NCI-H524 (cell line): ENCODE results near the gene ALOX5.

ENCODE experiments used
- DNase-seq, 2 experiments: peaks; one replicate each; lab custom pipeline; 2025; lab: John Stamatoyannopoulos, UW

Gene ALOX5

GRCh38 chr10:45424668-45425404 is 50.8 kb downstream of the ALOX5 start:
- DNase-seq = no peak

GRCh38 chr10:45425621-45426563 is 51.9 kb downstream of the ALOX5 start:
- peak; percentile 56 to 81 for DNase-seq

- peak in 1 of 2 experiments; percentile 20 for DNase-seq
These were observed 53.4 kb downstream of the ALOX5 start for GRCh38 chr10:45427262-45427969.

DNA sequence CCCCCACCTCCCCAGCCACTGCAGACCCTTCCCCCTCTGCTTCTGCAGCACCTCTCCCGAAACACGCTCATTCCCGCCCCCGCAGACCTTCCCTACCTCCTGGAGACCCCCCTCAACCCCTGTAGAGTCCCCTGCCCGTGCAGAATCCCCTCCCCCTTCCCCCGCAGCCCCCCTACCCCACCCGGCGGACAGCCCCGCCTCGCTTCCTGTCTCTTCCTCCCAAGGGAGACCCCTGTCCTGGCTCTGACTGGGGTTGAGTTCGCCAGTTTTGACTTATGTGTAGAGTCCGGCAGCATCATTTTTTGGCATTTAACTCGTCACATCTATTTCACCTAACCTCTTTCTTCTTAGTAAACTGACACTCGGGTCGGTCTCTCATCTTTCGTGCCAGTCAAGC is 54.0 kb downstream of the ALOX5 start:
- DNase-seq = no peak

GRCh38 chr10:45428611-45429510 is 54.8 kb downstream of the ALOX5 start:
- no peak for DNase-seq

DNA sequence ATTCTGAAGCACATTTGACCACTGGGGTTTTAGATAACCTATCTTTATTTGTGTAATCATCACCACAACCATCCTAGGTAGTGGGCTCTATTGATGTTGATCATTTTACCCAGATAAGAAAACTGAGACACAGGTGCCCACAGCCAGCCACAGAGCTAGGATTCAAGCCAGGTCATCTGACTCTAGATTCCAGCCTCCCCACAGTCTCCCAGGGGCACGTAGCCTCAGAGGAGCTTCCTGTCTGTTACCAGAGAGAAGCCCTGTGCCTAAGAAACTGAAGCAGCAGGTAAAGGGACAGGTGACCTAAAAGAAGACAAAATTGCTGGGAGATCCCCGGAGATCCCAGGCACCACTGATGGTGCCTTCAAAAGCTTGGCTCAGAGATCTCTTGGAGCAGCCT is 55.8 kb downstream of the ALOX5 start:
- no peak for DNase-seq

- no peak for DNase-seq
These were observed 58.1 kb downstream of the ALOX5 start for GRCh38 chr10:45432113-45432512.

DNA sequence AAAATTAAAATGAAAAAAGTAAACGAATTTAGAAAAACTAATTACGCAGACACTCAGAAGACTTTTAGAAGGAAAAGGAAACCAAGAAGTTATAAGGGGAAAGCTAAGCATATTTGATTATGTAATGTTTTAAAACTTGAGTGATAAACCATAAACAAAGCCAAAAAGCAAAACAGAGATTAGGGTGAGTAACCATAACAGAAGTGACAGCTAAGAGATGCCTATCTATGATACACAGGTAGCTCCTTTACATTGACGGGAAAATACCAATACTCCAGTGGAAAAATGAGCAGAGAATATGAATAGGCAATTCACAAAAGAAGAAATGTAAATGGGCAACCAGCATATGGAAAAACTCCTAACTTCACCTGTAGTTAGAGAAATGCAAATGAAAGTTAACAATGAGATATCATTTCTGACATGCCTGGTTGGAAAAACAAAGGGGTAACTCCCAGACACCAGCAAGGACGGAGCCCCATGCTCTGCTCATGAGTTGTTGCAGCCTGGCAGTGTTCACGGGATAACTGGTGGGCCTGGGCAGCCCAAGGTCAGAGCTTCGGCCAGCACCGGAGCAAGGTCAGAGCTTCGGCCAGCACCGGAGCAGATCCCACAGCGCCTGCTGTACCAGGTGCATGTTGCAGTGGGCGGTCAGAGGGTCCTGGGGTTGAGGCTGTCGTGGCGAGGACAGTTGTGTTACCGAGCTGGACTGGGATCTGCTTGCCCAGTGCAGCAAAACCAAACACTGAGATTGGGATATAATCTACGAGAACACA is 58.9 kb downstream of the ALOX5 start:
- no peak for DNase-seq

DNA sequence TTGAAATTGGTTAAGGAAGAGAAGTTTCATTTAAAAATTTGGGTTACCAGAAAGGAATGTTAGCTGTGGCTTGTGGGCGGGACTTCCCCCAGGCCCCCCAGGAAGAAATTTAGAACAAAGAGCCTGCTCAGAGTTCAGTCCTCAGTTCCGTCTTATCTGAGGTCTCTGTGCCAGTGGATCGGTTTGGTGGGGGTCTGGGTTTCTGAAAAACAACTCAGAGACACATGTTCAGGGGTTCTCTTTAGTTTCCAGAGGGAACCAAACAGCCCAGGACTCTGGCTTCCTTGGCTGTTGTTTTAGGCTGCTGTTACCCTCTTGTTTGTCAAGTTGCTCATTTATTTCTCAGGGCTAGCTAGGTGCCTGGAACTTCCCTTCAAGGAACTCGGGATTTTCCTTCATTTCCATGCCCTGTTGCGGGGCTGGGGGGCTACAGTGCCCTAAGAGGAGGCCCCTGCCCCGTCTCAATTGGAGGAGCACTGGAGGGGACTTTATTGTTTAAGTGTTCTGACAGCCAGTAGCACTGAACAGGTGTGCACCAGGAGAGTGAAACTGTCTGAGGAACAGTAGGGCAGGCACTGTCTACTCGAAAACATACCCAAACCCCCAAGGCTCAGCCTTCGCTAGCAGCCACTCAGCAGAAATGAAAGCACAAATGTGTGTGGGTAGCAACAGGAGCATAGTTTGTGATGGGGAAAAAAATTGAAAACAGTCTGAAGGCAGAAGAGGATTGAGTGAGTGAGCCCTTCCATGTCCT is 59.9 kb downstream of the ALOX5 start:
- no peak for DNase-seq

GRCh38 chr10:45437587-45438465 is 63.8 kb downstream of the ALOX5 start:
- no peak for DNase-seq

DNA sequence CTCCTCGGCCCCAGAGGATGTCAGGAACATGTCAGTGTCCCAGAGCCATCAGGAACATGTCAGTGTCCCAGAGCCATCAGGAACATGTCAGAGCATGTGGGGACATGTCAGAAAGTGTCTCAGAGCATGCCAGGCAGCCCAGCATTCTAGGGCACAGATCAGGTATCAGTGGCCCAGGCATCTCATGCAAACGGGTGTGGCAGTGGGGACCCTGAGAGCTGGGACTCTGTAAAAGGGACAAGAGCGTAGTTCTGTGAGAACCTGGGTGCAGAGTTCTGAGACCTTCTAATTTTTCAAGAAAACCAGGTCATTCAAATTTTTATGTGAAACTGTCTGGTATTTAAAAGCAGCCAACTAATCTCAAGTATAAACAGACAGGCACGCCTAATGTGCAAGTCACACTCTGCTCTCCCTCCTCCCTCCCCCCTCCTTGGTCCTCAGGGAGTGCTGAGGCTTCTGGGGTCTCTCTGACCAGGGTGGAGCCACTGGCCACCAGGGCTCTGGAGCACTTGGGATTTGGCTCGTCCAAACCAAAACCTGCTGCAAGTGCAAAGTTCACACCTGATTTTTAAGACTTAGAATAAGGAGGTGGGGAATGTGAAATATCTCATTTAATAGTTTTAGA is 64.6 kb downstream of the ALOX5 start:
- DNase-seq = no peak

DNA sequence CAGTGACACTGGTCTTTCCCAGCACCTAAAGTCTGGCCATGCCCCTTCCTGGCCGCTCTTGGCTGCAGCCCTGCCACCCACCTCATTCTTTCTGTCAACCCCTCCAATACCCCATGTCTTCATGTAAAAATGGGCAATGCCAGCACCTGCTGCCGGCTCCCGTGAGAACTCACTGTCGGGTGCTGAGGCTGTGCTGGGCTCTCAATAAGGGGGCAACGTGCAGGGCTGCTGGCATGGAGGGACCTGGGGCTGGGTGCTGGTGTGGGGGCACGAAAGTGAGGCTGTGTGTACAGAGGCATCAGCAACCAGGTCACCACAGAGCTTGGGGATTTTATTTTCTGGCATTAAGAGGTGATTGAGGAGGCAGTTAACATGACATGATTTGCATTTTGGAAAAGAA is 65.3 kb downstream of the ALOX5 start:
- no peak for DNase-seq

- no peak for DNase-seq
These were observed 65.9 kb downstream of the ALOX5 start for GRCh38 chr10:45439873-45440272.

- no peak for DNase-seq
These were observed 66.6 kb downstream of the ALOX5 start for GRCh38 chr10:45440511-45441062.

GRCh38 chr10:45441239-45442190 is 67.5 kb downstream of the ALOX5 start:
- DNase-seq = no peak

- no peak for DNase-seq
These were observed 68.2 kb downstream of the ALOX5 start for GRCh38 chr10:45442251-45442650.

GRCh38 chr10:45442662-45443061 is 68.6 kb downstream of the ALOX5 start:
- DNase-seq = no peak
